HL-60 (cell line): ENCODE data around the gene DBNDD1.

ENCODE experiments used
- DNase-seq, 2 experiments: peaks; one replicate each; pipeline ENCODE4 v3.0.0-alpha.2; 2010 to 2020; ENCODE audit warnings: low read depth in 1 of 2, low spot score in 1 of 2
- H3K27ac ChIP-seq: fragments of 250-450 bp; sonication (Bioruptor Pico); replicated peaks from 2 replicates; pipeline ENCODE4 v1.5.1; 2020; ENCODE audit warnings: mild to moderate bottlenecking, moderate library complexity
- H3K27me3 ChIP-seq: fragments of 250-450 bp; sonication (Bioruptor Pico); 2 replicates; pipeline ENCODE4 v1.5.1; 2021; ENCODE audit warnings: mild to moderate bottlenecking, moderate library complexity; ENCODE audit not compliant: insufficient read depth, poor library complexity, severe bottlenecking
- H3K4me3 ChIP-seq: replicated peaks from 2 replicates; pipeline ENCODE4 v1.5.1; 2011; ENCODE audit warnings: mild to moderate bottlenecking, control low read depth, low read length; ENCODE audit not compliant: insufficient read depth
- GABPA ChIP-seq: IDR thresholded peaks from 2 replicates; pipeline ENCODE4 v1.6.1; 2012; ENCODE audit warnings: low read depth
- POLR2AphosphoS5 ChIP-seq: IDR thresholded peaks from 2 replicates; pipeline ENCODE4 v1.6.1; 2012; ENCODE audit warnings: low read depth
- SPI1 ChIP-seq: IDR thresholded peaks from 2 replicates; pipeline ENCODE4 v1.6.1; 2012; ENCODE audit warnings: low read depth, mild to moderate bottlenecking, borderline replicate concordance
- TF ChIP-seq, protein P1 (sequence below): IDR thresholded peaks from 2 replicates; pipeline ENCODE4 v1.6.1; 2012; ENCODE audit warnings: low read depth; ENCODE audit not compliant: insufficient replicate concordance
- TF ChIP-seq, protein P2 (sequence below): IDR thresholded peaks from one replicate; pipeline ENCODE4 v1.5.1; 2011; ENCODE audit warnings: low read length, control low read depth, inconsistent platforms; ENCODE audit not compliant: insufficient read depth

The DBNDD1 gene

DNA sequence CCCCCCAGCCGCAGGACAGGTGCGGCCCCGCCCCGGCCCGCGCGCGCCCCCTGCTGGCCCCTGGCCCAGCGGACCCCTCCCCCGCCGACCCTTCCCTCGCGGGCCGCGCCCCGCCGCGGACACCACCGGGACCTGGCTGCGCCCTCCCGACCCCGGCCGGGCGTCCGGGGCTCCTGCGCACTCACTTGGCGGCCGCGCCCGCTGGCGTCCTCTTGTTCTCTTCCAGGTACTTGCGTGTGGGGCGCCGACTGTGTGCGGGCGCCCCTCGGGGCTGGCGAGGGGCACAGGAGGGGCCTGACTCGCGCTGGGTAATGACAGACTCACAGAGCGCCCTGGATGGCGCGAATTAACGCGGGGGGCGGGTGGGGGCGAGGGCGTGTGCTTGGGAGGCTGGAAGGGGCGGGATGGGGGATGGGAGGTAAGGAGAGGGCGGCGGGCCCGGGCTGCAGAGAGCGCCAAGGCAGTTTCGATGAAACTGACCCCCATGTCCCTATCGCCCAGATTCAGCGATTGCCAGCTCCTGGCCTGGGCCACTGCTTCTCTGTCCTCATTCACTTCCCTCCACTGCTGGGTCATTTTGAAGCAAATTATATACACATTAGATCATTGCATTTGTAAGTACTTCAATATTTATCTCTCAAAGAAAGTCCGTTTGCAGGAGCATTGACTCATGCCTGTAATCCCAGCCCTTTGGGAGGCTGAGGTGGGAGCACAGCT is 445 bp upstream of the DBNDD1 start:
- no peaks in the 10 kb centered on the region for H3K27me3 ChIP-seq
- no peak for DNase-seq
- H3K4me3 ChIP-seq: peak overlapping the region; percentile 29
- H3K27ac ChIP-seq: no peak overlapping the region
- TF ChIP-seq, protein P1, sequence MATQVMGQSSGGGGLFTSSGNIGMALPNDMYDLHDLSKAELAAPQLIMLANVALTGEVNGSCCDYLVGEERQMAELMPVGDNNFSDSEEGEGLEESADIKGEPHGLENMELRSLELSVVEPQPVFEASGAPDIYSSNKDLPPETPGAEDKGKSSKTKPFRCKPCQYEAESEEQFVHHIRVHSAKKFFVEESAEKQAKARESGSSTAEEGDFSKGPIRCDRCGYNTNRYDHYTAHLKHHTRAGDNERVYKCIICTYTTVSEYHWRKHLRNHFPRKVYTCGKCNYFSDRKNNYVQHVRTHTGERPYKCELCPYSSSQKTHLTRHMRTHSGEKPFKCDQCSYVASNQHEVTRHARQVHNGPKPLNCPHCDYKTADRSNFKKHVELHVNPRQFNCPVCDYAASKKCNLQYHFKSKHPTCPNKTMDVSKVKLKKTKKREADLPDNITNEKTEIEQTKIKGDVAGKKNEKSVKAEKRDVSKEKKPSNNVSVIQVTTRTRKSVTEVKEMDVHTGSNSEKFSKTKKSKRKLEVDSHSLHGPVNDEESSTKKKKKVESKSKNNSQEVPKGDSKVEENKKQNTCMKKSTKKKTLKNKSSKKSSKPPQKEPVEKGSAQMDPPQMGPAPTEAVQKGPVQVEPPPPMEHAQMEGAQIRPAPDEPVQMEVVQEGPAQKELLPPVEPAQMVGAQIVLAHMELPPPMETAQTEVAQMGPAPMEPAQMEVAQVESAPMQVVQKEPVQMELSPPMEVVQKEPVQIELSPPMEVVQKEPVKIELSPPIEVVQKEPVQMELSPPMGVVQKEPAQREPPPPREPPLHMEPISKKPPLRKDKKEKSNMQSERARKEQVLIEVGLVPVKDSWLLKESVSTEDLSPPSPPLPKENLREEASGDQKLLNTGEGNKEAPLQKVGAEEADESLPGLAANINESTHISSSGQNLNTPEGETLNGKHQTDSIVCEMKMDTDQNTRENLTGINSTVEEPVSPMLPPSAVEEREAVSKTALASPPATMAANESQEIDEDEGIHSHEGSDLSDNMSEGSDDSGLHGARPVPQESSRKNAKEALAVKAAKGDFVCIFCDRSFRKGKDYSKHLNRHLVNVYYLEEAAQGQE: no peak
- no peak for TF ChIP-seq GABPA
- TF ChIP-seq SPI1: no peak
- TF ChIP-seq, protein P2, sequence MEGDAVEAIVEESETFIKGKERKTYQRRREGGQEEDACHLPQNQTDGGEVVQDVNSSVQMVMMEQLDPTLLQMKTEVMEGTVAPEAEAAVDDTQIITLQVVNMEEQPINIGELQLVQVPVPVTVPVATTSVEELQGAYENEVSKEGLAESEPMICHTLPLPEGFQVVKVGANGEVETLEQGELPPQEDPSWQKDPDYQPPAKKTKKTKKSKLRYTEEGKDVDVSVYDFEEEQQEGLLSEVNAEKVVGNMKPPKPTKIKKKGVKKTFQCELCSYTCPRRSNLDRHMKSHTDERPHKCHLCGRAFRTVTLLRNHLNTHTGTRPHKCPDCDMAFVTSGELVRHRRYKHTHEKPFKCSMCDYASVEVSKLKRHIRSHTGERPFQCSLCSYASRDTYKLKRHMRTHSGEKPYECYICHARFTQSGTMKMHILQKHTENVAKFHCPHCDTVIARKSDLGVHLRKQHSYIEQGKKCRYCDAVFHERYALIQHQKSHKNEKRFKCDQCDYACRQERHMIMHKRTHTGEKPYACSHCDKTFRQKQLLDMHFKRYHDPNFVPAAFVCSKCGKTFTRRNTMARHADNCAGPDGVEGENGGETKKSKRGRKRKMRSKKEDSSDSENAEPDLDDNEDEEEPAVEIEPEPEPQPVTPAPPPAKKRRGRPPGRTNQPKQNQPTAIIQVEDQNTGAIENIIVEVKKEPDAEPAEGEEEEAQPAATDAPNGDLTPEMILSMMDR: no peak
- no peak for TF ChIP-seq POLR2AphosphoS5

DNA sequence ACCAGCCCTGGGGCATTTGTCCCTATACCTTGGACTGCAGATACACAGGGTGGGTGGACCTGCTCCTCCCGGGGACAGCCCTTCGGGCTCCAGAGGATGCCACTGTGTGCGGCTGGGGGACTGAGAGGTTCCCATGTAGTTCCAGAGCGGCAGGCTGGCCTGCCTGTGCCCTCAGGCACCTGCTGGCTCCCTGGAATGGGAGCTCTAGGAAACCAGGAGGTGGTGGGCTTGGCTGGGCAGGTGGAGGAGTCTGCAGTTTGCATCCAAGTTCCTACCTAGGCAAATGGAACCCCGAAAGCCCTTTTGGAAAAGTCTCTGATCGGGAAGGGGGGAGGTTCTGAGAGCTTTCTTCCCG is 982 bp downstream of the DBNDD1 start:
- Histone ChIP-seq H3K27me3 (no peaks in the 10 kb centered on the region), H3K4me3 (no peak overlapping the region), H3K27ac (no peak overlapping the region)
- no peak for TF ChIP-seq POLR2AphosphoS5
- no peak for TF ChIP-seq SPI1
- TF ChIP-seq GABPA: no peak
- TF ChIP-seq, protein P2: no peak
- TF ChIP-seq, protein P1: no peak
- DNase-seq: no peak

DNA sequence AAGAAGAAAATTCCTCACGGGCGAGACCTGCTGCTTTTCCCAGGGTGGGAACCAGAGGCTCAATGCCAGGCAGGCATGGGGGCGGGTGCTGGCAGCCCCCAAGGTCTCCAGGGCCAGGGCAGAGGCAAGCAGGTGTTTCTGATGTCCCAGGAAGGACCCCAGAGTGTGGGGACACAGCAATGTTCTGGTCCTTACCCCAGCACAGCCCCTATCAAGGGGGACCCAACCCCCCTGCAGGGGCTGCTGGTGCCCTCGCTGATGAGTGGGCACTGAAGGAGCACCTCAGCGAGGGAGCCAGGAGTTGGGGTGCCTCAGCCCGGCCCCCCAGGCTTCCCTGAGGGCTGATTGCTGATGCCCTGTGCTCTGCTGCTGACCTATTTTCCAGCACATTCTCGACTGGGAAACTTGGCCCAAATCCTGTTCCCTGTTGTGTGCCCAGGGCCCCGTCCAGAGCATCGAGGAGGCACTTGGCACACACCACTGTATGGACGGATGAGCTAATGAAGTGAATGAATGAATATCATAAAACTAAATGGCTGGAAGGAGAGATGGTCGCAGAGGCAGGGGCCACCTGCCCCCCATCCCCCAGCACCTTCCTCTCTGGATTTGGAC is 2.8 kb downstream of the DBNDD1 start:
- no peak for DNase-seq
- TF ChIP-seq, protein P2: no peak
- TF ChIP-seq GABPA: no peak
- TF ChIP-seq, protein P1: no peak
- TF ChIP-seq POLR2AphosphoS5: no peak
- no peak for TF ChIP-seq SPI1
- no peak overlapping the region for H3K27ac ChIP-seq
- no peaks in the 10 kb centered on the region for H3K27me3 ChIP-seq
- no peak overlapping the region for H3K4me3 ChIP-seq
